Testis (tissue), 3 donors: Measurements from ENCODE around the gene CAPN5. TPM values are rescaled to one million over a fixed set of nuclear protein-coding genes. Genes with fewer than 3 reads are reported as not detected.

ENCODE experiments used
- DNase-seq: peaks from one replicate; pipeline ENCODE4 v3.0.0-alpha.2; 2019
- H3K27ac ChIP-seq, 2 donors: fragments of 200-600 bp; sonication (generic); one replicate each; pipeline ENCODE4 v1.5.1; 2019
- H3K27me3 ChIP-seq: fragments of 200-600 bp; sonication (generic); one replicate; pipeline ENCODE4 v1.5.1; 2019
- H3K36me3 ChIP-seq: fragments of 200-600 bp; sonication (generic); one replicate; pipeline ENCODE4 v1.5.1; 2017; ENCODE audit warnings: low read depth; ENCODE audit errors: missing control alignments
- H3K4me1 ChIP-seq: fragments of 200-600 bp; sonication (generic); one replicate; pipeline ENCODE4 v1.5.1; 2019
- H3K4me3 ChIP-seq, 2 donors: fragments of 200-600 bp; sonication (generic); one replicate each; pipeline ENCODE4 v1.5.1; 2017 to 2019
- H3K9me3 ChIP-seq: fragments of 200-600 bp; sonication (generic); one replicate; pipeline ENCODE4 v1.5.1; 2017
- POLR2A ChIP-seq: fragments of 450-650 bp; IDR thresholded peaks from one replicate; pipeline ENCODE4 v1.6.1; 2017; ENCODE audit warnings: antibody characterized with exemption, mild to moderate bottlenecking, moderate library complexity
- WGBS, 2 donors: methylation state at CpG; one replicate each; pipeline ENCODE4 v1.1.5; 2018; 5-methylcytosine and 5-hydroxymethylcytosine counted together
- intact Hi-C: fragments of 100-400 bp; cut with DNase I; formaldehyde crosslinking; loops from one replicate; pipeline ENCODE4 v1.15.1; 2023; ENCODE audit warnings: low total_unique reads
- polyA plus RNA-seq: library from polyadenylated mRNA; stranded (reverse); fragments of 350-450 nt; fragmentation: Illumina TruSeq; extraction: RNeasy Lipid Tissue Mini Kit (QIAGEN cat#74804); gene quantifications from one replicate; pipeline ENCODE4 v1.2.3, GENCODE V29; 2014; ENCODE audit warnings: low read depth, low replicate concordance; ENCODE audit not compliant: insufficient read depth
- total RNA-seq, 2 donors: library from RNA; depleted of rRNA; stranded (reverse); fragments of >200 nt; gene quantifications; one replicate each; pipeline ENCODE4 v1.2.3, GENCODE V29; 2016
- TF ChIP-seq, protein P1 (sequence below), 3 experiments: fragments of 450-650 bp in 2 of 3; fragments of 200-600 bp in 1 of 3; sonication (generic) in 1 of 3; IDR thresholded peaks; one replicate each; pipeline ENCODE4 v1.5.1; 2016 to 2019; ENCODE audit warnings: antibody characterized with exemption in 3 of 3, mild to moderate bottlenecking in 2 of 3, moderate library complexity in 1 of 3

Gene CAPN5
- total and polyA plus RNA-seq, 3 donors from 2014 or later = 62.3 to 116 (median 102) TPM

- Histone ChIP-seq H3K4me1 (peaks cover 39% of the 10 kb centered on the region), H3K4me3 (no peak overlapping the region), H3K27ac (no peak overlapping the region), H3K9me3 (no peaks in the 10 kb centered on the region), H3K27me3 (no peaks in the 10 kb centered on the region), H3K36me3 (no peaks in the 10 kb centered on the region)
- TF ChIP-seq, protein P1, sequence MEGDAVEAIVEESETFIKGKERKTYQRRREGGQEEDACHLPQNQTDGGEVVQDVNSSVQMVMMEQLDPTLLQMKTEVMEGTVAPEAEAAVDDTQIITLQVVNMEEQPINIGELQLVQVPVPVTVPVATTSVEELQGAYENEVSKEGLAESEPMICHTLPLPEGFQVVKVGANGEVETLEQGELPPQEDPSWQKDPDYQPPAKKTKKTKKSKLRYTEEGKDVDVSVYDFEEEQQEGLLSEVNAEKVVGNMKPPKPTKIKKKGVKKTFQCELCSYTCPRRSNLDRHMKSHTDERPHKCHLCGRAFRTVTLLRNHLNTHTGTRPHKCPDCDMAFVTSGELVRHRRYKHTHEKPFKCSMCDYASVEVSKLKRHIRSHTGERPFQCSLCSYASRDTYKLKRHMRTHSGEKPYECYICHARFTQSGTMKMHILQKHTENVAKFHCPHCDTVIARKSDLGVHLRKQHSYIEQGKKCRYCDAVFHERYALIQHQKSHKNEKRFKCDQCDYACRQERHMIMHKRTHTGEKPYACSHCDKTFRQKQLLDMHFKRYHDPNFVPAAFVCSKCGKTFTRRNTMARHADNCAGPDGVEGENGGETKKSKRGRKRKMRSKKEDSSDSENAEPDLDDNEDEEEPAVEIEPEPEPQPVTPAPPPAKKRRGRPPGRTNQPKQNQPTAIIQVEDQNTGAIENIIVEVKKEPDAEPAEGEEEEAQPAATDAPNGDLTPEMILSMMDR (IDR thresholded peaks at IDR 0.05) = no peak
- no peak for TF ChIP-seq POLR2A
- intact Hi-C loops = no loop called here
- 89 to 94% methylated on average over 8 of the region's 8 CpGs for WGBS, 2 donors
- no peak for DNase-seq
Observed at GRCh38 chr11:77143405-77144020, 76.7 kb downstream of the CAPN5 start.

DNA sequence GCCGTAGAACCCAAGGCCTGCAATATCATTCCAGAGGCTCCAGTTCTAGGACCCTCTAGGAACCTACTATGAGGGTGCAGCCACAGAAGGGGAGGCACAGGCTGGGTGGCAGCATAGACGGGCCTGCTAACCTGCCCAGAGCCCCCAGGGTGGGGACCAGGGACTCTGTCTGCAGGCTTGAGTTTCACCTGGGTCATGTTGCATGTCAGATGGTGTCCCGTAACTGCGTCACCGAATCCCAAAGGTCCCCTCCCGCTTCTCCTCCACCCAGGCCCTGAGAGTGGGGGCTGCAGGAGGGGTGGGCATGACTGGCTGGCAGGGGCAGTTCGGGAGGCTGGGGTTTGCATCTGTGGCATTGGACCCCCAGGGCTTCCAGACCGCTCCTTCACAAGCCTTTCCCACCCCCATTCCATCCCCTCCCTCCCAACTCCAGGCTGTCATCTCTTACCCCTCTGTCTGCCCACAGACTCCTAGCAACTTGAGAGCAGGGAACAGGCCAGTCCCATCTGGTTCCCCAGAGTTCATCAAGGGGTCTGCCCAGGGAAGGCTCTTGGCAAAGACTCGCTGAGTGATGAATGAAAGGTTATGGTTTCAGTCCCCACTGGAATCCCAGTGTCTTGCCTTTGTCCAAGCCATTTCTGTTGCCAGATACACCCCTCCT lies 77.6 kb downstream of the CAPN5 start:
- WGBS, 2 donors = 85 to 93% methylated on average over 4 to 9 of the region's 9 CpGs
- no peaks in the 10 kb centered on the region for H3K27me3 ChIP-seq
- TF ChIP-seq, protein P1 (IDR thresholded peaks at IDR 0.05) = no peak
- TF ChIP-seq POLR2A = no peak
- H3K27ac ChIP-seq = no peak overlapping the region
- no peaks in the 10 kb centered on the region for H3K9me3 ChIP-seq
- H3K4me3 ChIP-seq = no peak overlapping the region
- peaks cover 30% of the 10 kb centered on the region for H3K4me1 ChIP-seq
- intact Hi-C loops = no loop called here
- no peaks in the 10 kb centered on the region for H3K36me3 ChIP-seq
- DNase-seq = no peak

DNA sequence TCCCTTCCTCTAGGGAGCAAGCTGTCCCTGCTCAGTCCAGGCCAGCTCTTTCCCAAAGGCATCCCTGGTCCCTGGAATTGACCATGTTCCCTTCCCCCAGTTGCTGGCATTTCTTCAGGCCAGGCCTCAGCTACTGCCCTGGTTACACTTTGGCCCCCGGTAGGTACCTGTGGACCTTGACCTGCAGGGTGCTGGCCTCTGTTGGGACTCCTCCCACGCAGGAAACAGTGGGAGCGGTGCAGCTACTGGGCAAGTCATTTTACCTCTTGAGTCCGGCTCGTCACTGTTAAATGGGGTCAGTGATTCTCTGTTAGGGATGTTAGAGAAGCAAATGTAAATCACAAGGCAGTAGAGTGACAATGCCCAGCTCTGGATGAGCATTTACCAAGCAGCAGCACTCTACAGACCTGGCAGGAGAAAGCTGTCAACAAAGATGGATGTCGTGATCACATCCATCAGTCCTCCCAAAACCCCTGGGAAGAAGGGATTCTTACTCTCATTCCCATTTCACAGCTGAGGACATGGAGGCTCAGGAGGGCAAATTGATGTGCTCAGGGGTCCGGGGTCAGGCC lies 78.2 kb downstream of the CAPN5 start:
- H3K36me3 ChIP-seq = no peaks in the 10 kb centered on the region
- 62 to 89% methylated on average over 7 of the region's 7 CpGs for WGBS, 2 donors
- H3K4me1 ChIP-seq = peaks cover 24% of the 10 kb centered on the region
- intact Hi-C loops = no loop called here
- H3K27ac ChIP-seq = no peak overlapping the region
- H3K9me3 ChIP-seq = no peaks in the 10 kb centered on the region
- DNase-seq = no peak
- H3K27me3 ChIP-seq = no peaks in the 10 kb centered on the region
- H3K4me3 ChIP-seq = no peak overlapping the region
- no peak for TF ChIP-seq POLR2A
- TF ChIP-seq, protein P1 (IDR thresholded peaks at IDR 0.05) = no peak

DNA sequence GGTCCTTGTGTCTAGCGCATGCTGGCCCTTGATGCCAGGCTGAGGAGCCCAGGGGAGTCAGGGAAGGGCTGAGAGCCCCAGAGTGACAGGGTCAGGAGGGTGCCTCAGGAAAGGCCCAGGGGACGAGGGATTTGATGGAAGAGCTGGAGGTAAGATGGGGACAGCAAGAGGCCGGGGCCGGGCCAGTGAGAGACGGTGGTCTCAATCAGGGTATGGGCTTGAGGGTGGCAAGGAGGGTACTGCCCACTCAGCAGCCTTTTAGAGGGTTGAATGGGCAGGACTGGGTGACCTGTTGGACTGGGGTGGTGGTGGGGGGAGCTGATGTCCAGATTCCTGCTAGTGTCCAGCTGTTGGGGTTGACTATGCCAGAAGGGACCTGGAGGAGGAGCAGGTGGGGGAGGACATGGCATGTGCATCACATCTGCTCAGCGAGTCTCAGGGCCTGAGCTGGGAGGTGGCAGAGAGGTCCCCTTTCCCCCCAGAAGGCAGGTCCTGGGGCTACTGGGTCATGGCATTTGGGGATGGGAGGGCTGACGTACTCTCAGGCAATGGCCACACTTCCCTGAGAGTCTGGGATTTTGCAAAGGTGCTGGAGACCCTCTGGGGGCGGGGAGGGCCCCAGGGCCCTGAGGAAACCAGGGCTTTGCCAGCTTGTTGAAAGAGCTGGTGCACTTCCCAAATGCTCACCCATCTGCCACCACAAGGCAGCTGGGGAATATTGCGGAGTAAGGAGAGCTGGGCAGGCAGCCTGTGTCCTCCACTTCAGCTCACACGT lies 79.7 kb downstream of the CAPN5 start:
- 84 to 86% methylated on average over 8 to 10 of the region's 10 CpGs for WGBS, 2 donors
- no peaks in the 10 kb centered on the region for H3K36me3 ChIP-seq

More for the DNA sequence above, 79.7 kb downstream of the CAPN5 start:
- no peak overlapping the region for H3K27ac ChIP-seq
- no peaks in the 10 kb centered on the region for H3K27me3 ChIP-seq
- H3K9me3 ChIP-seq = no peaks in the 10 kb centered on the region
- H3K4me1 ChIP-seq = peaks cover 15% of the 10 kb centered on the region
- H3K4me3 ChIP-seq = no peak overlapping the region
- TF ChIP-seq, protein P1 (IDR thresholded peaks at IDR 0.05) = no peak
- no peak for TF ChIP-seq POLR2A
- intact Hi-C loops = no loop called here
- DNase-seq = no peak
